K562 (cell line): Measurements from ENCODE around the gene EPYC. TPM values are rescaled to one million over a fixed set of nuclear protein-coding genes. Genes with fewer than 3 reads are reported as not detected.

Experiments used
- ATAC-seq: fragments of 200-7000 bp; cut with Tn5 transposase; 3 replicates; pipeline ENCODE4 v1.9.1; 2020; ENCODE audit warnings: moderate library complexity
- BruUV-seq: library from RNA; stranded (reverse); fragments of 400-500 nt; replicated peaks from 2 replicates; lab custom pipeline; 2021; lab: Mats Ljungman, UMichigan
- CTCF ChIA-PET: fragments of 300-600 bp; formaldehyde crosslinking; extraction: SDS; loops from one replicate; lab custom pipeline; 2021; ENCODE audit warnings: low intra/inter-chr PET ratio; lab: Yijun Ruan, JAX
- POLR2A ChIA-PET: fragments of 300-600, 350-650 bp; sonication (Branson Sonifier 250); formaldehyde crosslinking; extraction: SDS; loops from one replicate; lab custom pipeline; 2021; ENCODE audit warnings: antibody characterized with exemption, inconsistent platforms; lab: Yijun Ruan, JAX
- DNase-seq, 4 experiments: peaks; one replicate each; pipeline versions ENCODE4 v3.0.0 to v3.0.0-alpha.2; 2011 to 2018; ENCODE audit warnings: low spot score in 3 of 4, mixed read lengths in 3 of 4; ENCODE audit errors: extremely low read depth in 1 of 4
- FAIRE-seq: peaks from 2 replicates; lab custom pipeline; 2011; peaks lifted over from hg19 to GRCh38; lab: Jason Lieb, UNC
- H2AFZ ChIP-seq: 2 replicates; pipeline ENCODE4 v1.6.0; 2011; ENCODE audit warnings: low read depth, low read length, control low read depth, inconsistent platforms
- H3K27ac ChIP-seq: fragments of 200-600 bp; 3 replicates; pipeline ENCODE4 v1.8.0; 2011; ENCODE audit warnings: low read depth, mild to moderate bottlenecking, control low read depth, inconsistent platforms, low read length, moderate library complexity, mixed read lengths; ENCODE audit errors: extremely low read depth
- H3K27me3 ChIP-seq, 2 experiments: fragments of 300-600 bp in 1 of 2; 2 replicates in 1 of 2; 3 replicates in 1 of 2; pipeline versions ENCODE4 v1.6.0 to v1.8.0; 2011; ENCODE audit warnings: inconsistent platforms in 2 of 2, low read length in 2 of 2, mild to moderate bottlenecking in 1 of 2, mixed read lengths in 1 of 2, moderate library complexity in 1 of 2; ENCODE audit not compliant: control insufficient read depth in 2 of 2, insufficient read depth in 2 of 2
- H3K36me3 ChIP-seq: fragments of 300-600 bp; 3 replicates; pipeline ENCODE4 v1.8.0; 2011; ENCODE audit warnings: mild to moderate bottlenecking, low read length, inconsistent platforms; ENCODE audit not compliant: control insufficient read depth, insufficient read depth
- H3K4me1 ChIP-seq, 2 experiments: fragments of 200-600 bp in 1 of 2; replicated peaks in 1 of 2; 2 replicates in 1 of 2; 3 replicates in 1 of 2; pipeline versions ENCODE4 v1.5.1 to v1.8.0; 2011; ENCODE audit warnings: inconsistent platforms in 2 of 2, low read length in 2 of 2, mild to moderate bottlenecking in 1 of 2, mixed read lengths in 1 of 2, moderate library complexity in 1 of 2; ENCODE audit not compliant: control insufficient read depth in 2 of 2, insufficient read depth in 2 of 2
- H3K4me2 ChIP-seq: 2 replicates; pipeline ENCODE4 v1.6.1; 2011; ENCODE audit warnings: low read length, control low read depth, inconsistent platforms, mixed read lengths; ENCODE audit not compliant: insufficient read depth
- H3K4me3 ChIP-seq: fragments of 200-600 bp; sonication (generic), shearing (Covaris generic); 2 replicates; pipeline ENCODE4 v1.5.1; 2016; ENCODE audit warnings: control low read depth, inconsistent platforms
- H3K79me2 ChIP-seq: fragments of 200-600 bp; 3 replicates; pipeline ENCODE4 v1.8.0; 2011; ENCODE audit warnings: low read length, inconsistent platforms; ENCODE audit not compliant: control insufficient read depth, insufficient read depth
- H3K9ac ChIP-seq, 2 experiments: 2 replicates each; pipeline versions ENCODE4 v1.6.0 to v1.6.1; 2011; ENCODE audit warnings: low read depth in 2 of 2, low read length in 2 of 2, control low read depth in 1 of 2, inconsistent platforms in 1 of 2, mild to moderate bottlenecking in 1 of 2, mixed read lengths in 1 of 2; ENCODE audit not compliant: insufficient read depth in 1 of 2
- H3K9me1 ChIP-seq: one replicate; pipeline ENCODE4 v1.6.0; 2011; ENCODE audit warnings: inconsistent platforms, mild to moderate bottlenecking, low read length, moderate library complexity; ENCODE audit not compliant: control insufficient read depth, insufficient read depth
- H3K9me3 ChIP-seq: replicated peaks from 2 replicates; pipeline ENCODE4 v1.5.1; 2011; ENCODE audit warnings: low read depth, low read length, inconsistent platforms; ENCODE audit not compliant: control insufficient read depth, insufficient read depth
- H4K20me1 ChIP-seq: replicated peaks from 2 replicates; pipeline ENCODE4 v1.6.1; 2011; ENCODE audit warnings: low read length, inconsistent platforms, mixed read lengths; ENCODE audit not compliant: control insufficient read depth, insufficient read depth
- HNRNPLL ChIP-seq: fragments of 200-400 bp; formaldehyde crosslinking; IDR thresholded peaks from 2 replicates; pipeline ENCODE4 v1.6.1; 2017; ENCODE audit warnings: low read length, low read depth, mild to moderate bottlenecking; ENCODE audit not compliant: poor library complexity, severe bottlenecking
- JUND ChIP-seq, 2 experiments: IDR thresholded peaks; 2 replicates in 1 of 2; 3 replicates in 1 of 2; pipeline ENCODE4 v1.6.1; 2011; ENCODE audit warnings: borderline replicate concordance in 2 of 2, low read depth in 2 of 2, low read length in 2 of 2, improper control_type of control experiment in 1 of 2, missing biosample characterization in 1 of 2, missing genetic modification characterization in 1 of 2, missing genetic modification reagents in 1 of 2
- PRMT5 ChIP-seq: sonication (generic); formaldehyde crosslinking; IDR thresholded peaks from 2 replicates; pipeline ENCODE4 v1.5.0; 2020; ENCODE audit warnings: missing genetic modification reagents
- WGBS: fragments of 100-300 bp; shearing (Covaris generic); methylation state at CpG from one replicate; pipeline ENCODE4 v1.1.6; 2016; ENCODE audit warnings: low coverage, mixed read lengths; ENCODE audit not compliant: insufficient coverage; ENCODE audit errors: missing lambda C conversion rate; 5-methylcytosine and 5-hydroxymethylcytosine counted together
- in situ Hi-C: fragments of 300-500 bp; cut with MboI; formaldehyde crosslinking; loops from 4 replicates; pipeline ENCODE4 v1.15.0; 2018; ENCODE audit warnings: inconsistent platforms, mixed read lengths
- intact Hi-C: fragments of 100-400 bp; cut with micrococcal nuclease; formaldehyde crosslinking; loops from 2 replicates; pipeline ENCODE4 v1.14.2; 2022
- polyA plus RNA-seq, 8 experiments: library from polyadenylated mRNA; depleted of rRNA in 4 of 8; stranded (reverse) in 5 of 8; unstranded in 3 of 8; fragments of >200 nt; fragmentation: Nextera tagmentation in 2 of 8; fragmentation: Illumina TruSeq in 1 of 8; extraction: Ambion mirVana in 2 of 8; extraction: Trizol in 1 of 8; gene quantifications; 2 replicates each; pipeline versions ENCODE4 v1.2.1 to v1.2.3, GENCODE V29; 2011 to 2014; ENCODE audit warnings: inconsistent platforms in 1 of 8, missing spikeins in 1 of 8
- total RNA-seq, 7 experiments: library from RNA; depleted of rRNA in 6 of 7; stranded (reverse); fragments of >200 nt in 6 of 7; fragmentation: Illumina TruSeq in 2 of 7; extraction: Trizol in 2 of 7; gene quantifications; 2 replicates each; pipeline versions ENCODE4 v1.2.1 to v1.2.3, GENCODE V29; 2011 to 2021; ENCODE audit warnings: low replicate concordance in 1 of 7
- TF ChIP-seq, protein P1 (sequence below): sonication (generic); IDR thresholded peaks from 2 replicates; pipeline ENCODE4 v1.6.1; 2016

Gene EPYC
- total and polyA plus RNA-seq, 9 of the 15 experiments (the other 6 are each of a cell fraction or from before 2014, with no cell fraction given), result not detected

- H3K4me1 ChIP-seq, result no peaks in the 10 kb centered on the region
- no peak overlapping the region for H3K4me2 ChIP-seq
- no peaks in the 10 kb centered on the region for H4K20me1 ChIP-seq
- no peaks in the 10 kb centered on the region for H3K27me3 ChIP-seq
- no peaks in the 10 kb centered on the region for H3K36me3 ChIP-seq
- 0% methylated on average over 5 of the region's 5 CpGs for WGBS
- POLR2A ChIA-PET, result no interaction called here
- H3K9me3 ChIP-seq, result no peaks in the 10 kb centered on the region
- no TSS peak for BruUV-seq
- H3K9me1 ChIP-seq, result no peaks in the 10 kb centered on the region
- no peak for ATAC-seq
- intact Hi-C loops (no loop called here), in situ Hi-C loops (loop anchor here (25.0 kb wide), 1 partner anchor 1463 kb away; no protein-coding TSS in a partner anchor)
- no peak overlapping the region for H3K9ac ChIP-seq
- no peak overlapping the region for H2AFZ ChIP-seq
- no peak overlapping the region for H3K4me3 ChIP-seq
- H3K79me2 ChIP-seq, result no peaks in the 10 kb centered on the region
- CTCF ChIA-PET, result no interaction called here
- no peak overlapping the region for H3K27ac ChIP-seq
- DNase-seq, result no peak
- FAIRE-seq, result no peak
- TF ChIP-seq PRMT5 (CRISPR knock-in tag) (no peak), HNRNPLL (no peak)
Observed at GRCh38 chr12:90925562-90925961, 79.2 kb downstream of the EPYC start.

- Histone ChIP-seq H2AFZ (no peak overlapping the region), H3K36me3 (no peaks in the 10 kb centered on the region), H3K9me1 (no peaks in the 10 kb centered on the region), H3K4me3 (no peak overlapping the region), H3K9ac (no peak overlapping the region), H3K4me2 (no peak overlapping the region), H3K79me2 (no peaks in the 10 kb centered on the region), H4K20me1 (no peaks in the 10 kb centered on the region), H3K27ac (no peak overlapping the region), H3K9me3 (no peaks in the 10 kb centered on the region), H3K27me3 (no peaks in the 10 kb centered on the region), H3K4me1 (no peaks in the 10 kb centered on the region)
- FAIRE-seq, result no peak
- POLR2A ChIA-PET, result no interaction called here
- no peak for TF ChIP-seq JUND (IDR thresholded peaks at IDR 0.05; ENCODE audit: borderline replicate concordance, low read depth, low read length)
- TF ChIP-seq JUND (tag; IDR thresholded peaks at IDR 0.05; ENCODE audit: borderline replicate concordance, low read depth, low read length), result no peak
- TF ChIP-seq, protein P1, sequence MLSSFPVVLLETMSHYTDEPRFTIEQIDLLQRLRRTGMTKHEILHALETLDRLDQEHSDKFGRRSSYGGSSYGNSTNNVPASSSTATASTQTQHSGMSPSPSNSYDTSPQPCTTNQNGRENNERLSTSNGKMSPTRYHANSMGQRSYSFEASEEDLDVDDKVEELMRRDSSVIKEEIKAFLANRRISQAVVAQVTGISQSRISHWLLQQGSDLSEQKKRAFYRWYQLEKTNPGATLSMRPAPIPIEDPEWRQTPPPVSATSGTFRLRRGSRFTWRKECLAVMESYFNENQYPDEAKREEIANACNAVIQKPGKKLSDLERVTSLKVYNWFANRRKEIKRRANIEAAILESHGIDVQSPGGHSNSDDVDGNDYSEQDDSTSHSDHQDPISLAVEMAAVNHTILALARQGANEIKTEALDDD, result no peak
- 0% methylated on average over 1 of the region's 1 CpG for WGBS
- no peak for ATAC-seq
- DNase-seq, result no peak
- CTCF ChIA-PET, result no interaction called here
- intact Hi-C loops (no loop called here), in situ Hi-C loops (no loop called here)
- no TSS peak for BruUV-seq
Observed at GRCh38 chr12:90924406-90924805, 80.4 kb downstream of the EPYC start.
